SK-N-MC (cell line): ENCODE data around the gene CALCOCO1.

Experiments
- EZH2 ChIP-seq: fragments of 200-600 bp; sonication (generic); IDR thresholded peaks from one replicate; pipeline ENCODE4 v1.6.1; 2017; ENCODE audit warnings: antibody characterized with exemption
- POLR2AphosphoS5 ChIP-seq: IDR thresholded peaks from 2 replicates; pipeline ENCODE4 v1.6.1; 2012; ENCODE audit warnings: mild to moderate bottlenecking, low read depth, low read length, borderline replicate concordance

- TF ChIP-seq EZH2, result no peak
- TF ChIP-seq POLR2AphosphoS5, result no peak
These were observed 9.9 kb downstream of the CALCOCO1 start for GRCh38 chr12:53717319-53717718.
